Tibial nerve (tissue), 4 donors: Measurements from ENCODE around the gene TLR9. TPM values are rescaled to one million over a fixed set of nuclear protein-coding genes. Genes with fewer than 3 reads are reported as not detected.

Source experiments
- DNase-seq, 2 donors: peaks; one replicate each; pipeline ENCODE4 v3.0.0-alpha.2; 2019; ENCODE audit warnings: low spot score in 2 of 2
- H3K27ac ChIP-seq, 4 donors: fragments of 200-600 bp; sonication (generic) in 3 of 4; one replicate each; pipeline ENCODE4 v1.5.1; 2017 to 2019; ENCODE audit warnings: mild to moderate bottlenecking in 1 of 4
- H3K27me3 ChIP-seq, 2 donors: fragments of 200-600 bp; sonication (generic) in 1 of 2; one replicate each; pipeline versions ENCODE4 v1.5.1 to v1.6.0; 2017 to 2019
- H3K36me3 ChIP-seq, 3 donors: fragments of 200-600 bp; sonication (generic); one replicate each; pipeline ENCODE4 v1.5.1; 2018 to 2019
- H3K4me1 ChIP-seq, 4 donors: fragments of 200-600 bp; sonication (generic) in 3 of 4; one replicate each; pipeline ENCODE4 v1.5.1; 2017 to 2019
- H3K4me3 ChIP-seq, 4 donors: fragments of 200-600 bp; sonication (generic) in 3 of 4; one replicate each; pipeline ENCODE4 v1.5.1; 2017 to 2019; ENCODE audit warnings: mild to moderate bottlenecking in 1 of 4, moderate library complexity in 1 of 4
- H3K9me3 ChIP-seq, 4 donors: fragments of 200-600 bp; sonication (generic) in 3 of 4; one replicate each; pipeline ENCODE4 v1.5.1; 2017 to 2019
- CTCF ChIP-seq, 5 experiments: fragments of 200-600 bp in 3 of 5; fragments of 450-650 bp in 2 of 5; sonication (generic) in 3 of 5; IDR thresholded peaks; one replicate each; pipeline ENCODE4 v1.5.1; 2016 to 2019; ENCODE audit warnings: antibody characterized with exemption in 5 of 5, mild to moderate bottlenecking in 3 of 5, moderate library complexity in 2 of 5
- EP300 ChIP-seq, 2 donors: sonication (generic); formaldehyde crosslinking; IDR thresholded peaks; one replicate each; pipeline ENCODE4 v1.6.1; 2017; ENCODE audit warnings: antibody characterized with exemption in 2 of 2, mild to moderate bottlenecking in 1 of 2
- POLR2A ChIP-seq, 2 donors: fragments of 450-650 bp; IDR thresholded peaks; one replicate each; pipeline ENCODE4 v1.6.1; 2017; ENCODE audit warnings: antibody characterized with exemption in 2 of 2, mild to moderate bottlenecking in 2 of 2, moderate library complexity in 2 of 2
- WGBS, 2 donors: methylation state at CpG; one replicate each; pipeline ENCODE4 v1.1.5; 2018; 5-methylcytosine and 5-hydroxymethylcytosine counted together
- total RNA-seq, 4 donors: library from RNA; depleted of rRNA; stranded (reverse); fragments of >200 nt; gene quantifications; one replicate each; pipeline ENCODE4 v1.1.0, GENCODE V29; 2016

TLR9 gene
- total RNA-seq, 4 donors from 2014 or later = 0.30 to 0.39 TPM; not detected in 2

- Histone ChIP-seq H3K4me1 (peaks cover 0 to 12% (median 0%) of the 10 kb centered on the region in 4 donors), H3K27ac (no peak overlapping the region), H3K4me3 (no peak overlapping the region), H3K36me3 (no peaks in the 10 kb centered on the region), H3K27me3 (no peaks in the 10 kb centered on the region), H3K9me3 (no peaks in the 10 kb centered on the region)
- no peak for TF ChIP-seq EP300 (IDR thresholded peaks at IDR 0.05)
- TF ChIP-seq POLR2A (IDR thresholded peaks at IDR 0.05) = no peak
- no peak for TF ChIP-seq CTCF (IDR thresholded peaks at IDR 0.05)
- 50 to 54% methylated on average over 14 to 15 of the region's 15 CpGs for WGBS, 2 donors
- DNase-seq = no peak
Observed at GRCh38 chr3:52176951-52177700, 48.3 kb downstream of the TLR9 start.

GRCh38 chr3:52176180-52176752, 49.2 kb downstream of the TLR9 start:
- peaks cover 0 to 4% (median 0%) of the 10 kb centered on the region in 4 donors for H3K4me1 ChIP-seq
- WGBS, 2 donors = 84 to 85% methylated on average over 6 to 8 of the region's 8 CpGs
- no peak for DNase-seq
- TF ChIP-seq EP300 (IDR thresholded peaks at IDR 0.05) = no peak
- TF ChIP-seq POLR2A (IDR thresholded peaks at IDR 0.05) = no peak
- TF ChIP-seq CTCF (IDR thresholded peaks at IDR 0.05) = no peak
- no peaks in the 10 kb centered on the region for H3K9me3 ChIP-seq
- no peak overlapping the region for H3K4me3 ChIP-seq
- no peaks in the 10 kb centered on the region for H3K36me3 ChIP-seq
- no peak overlapping the region for H3K27ac ChIP-seq
- no peaks in the 10 kb centered on the region for H3K27me3 ChIP-seq

- 89 to 91% methylated on average over 14 of the region's 14 CpGs for WGBS, 2 donors
- Histone ChIP-seq H3K4me1 (peaks cover 0 to 4% (median 0%) of the 10 kb centered on the region in 4 donors), H3K27me3 (no peaks in the 10 kb centered on the region), H3K36me3 (no peaks in the 10 kb centered on the region), H3K4me3 (no peak overlapping the region), H3K9me3 (no peaks in the 10 kb centered on the region), H3K27ac (no peak overlapping the region)
- TF ChIP-seq EP300 (IDR thresholded peaks at IDR 0.05) (no peak), CTCF (IDR thresholded peaks at IDR 0.05) (no peak), POLR2A (IDR thresholded peaks at IDR 0.05) (no peak)
- no peak for DNase-seq
Observed at GRCh38 chr3:52175416-52176179, 49.8 kb downstream of the TLR9 start.

- WGBS, 2 donors = 80 to 84% methylated on average over 9 of the region's 9 CpGs
- TF ChIP-seq CTCF (IDR thresholded peaks at IDR 0.05) (no peak), POLR2A (IDR thresholded peaks at IDR 0.05) (no peak), EP300 (IDR thresholded peaks at IDR 0.05) (no peak)
- H3K27ac ChIP-seq = no peak overlapping the region
- no peaks in the 10 kb centered on the region for H3K27me3 ChIP-seq
- H3K4me3 ChIP-seq = no peak overlapping the region
- no peaks in the 10 kb centered on the region for H3K9me3 ChIP-seq
- H3K4me1 ChIP-seq = peaks cover 0 to 4% (median 0%) of the 10 kb centered on the region in 4 donors
- DNase-seq = no peak
- no peaks in the 10 kb centered on the region for H3K36me3 ChIP-seq
Observed at GRCh38 chr3:52174896-52175295, 50.5 kb downstream of the TLR9 start.

- DNase-seq = no peak
Observed at GRCh38 chr3:52173101-52173500, 52.3 kb downstream of the TLR9 start.

More at GRCh38 chr3:52173101-52173500, 52.3 kb downstream of the TLR9 start:
- peaks cover 0 to 4% (median 0%) of the 10 kb centered on the region in 4 donors for H3K4me1 ChIP-seq
- H3K27ac ChIP-seq = no peak overlapping the region
- H3K27me3 ChIP-seq = no peaks in the 10 kb centered on the region
- no peaks in the 10 kb centered on the region for H3K36me3 ChIP-seq
- 88 to 100% methylated on average over 1 of the region's 1 CpG for WGBS, 2 donors
- no peaks in the 10 kb centered on the region for H3K9me3 ChIP-seq
- no peak overlapping the region for H3K4me3 ChIP-seq
- TF ChIP-seq POLR2A (IDR thresholded peaks at IDR 0.05) = no peak
- no peak for TF ChIP-seq CTCF (IDR thresholded peaks at IDR 0.05)
- no peak for TF ChIP-seq EP300 (IDR thresholded peaks at IDR 0.05)
